Measurements from ENCODE around the gene LMBR1. TPM values are rescaled to one million over a fixed set of nuclear protein-coding genes. Genes with fewer than 3 reads are reported as not detected.

Gene LMBR1
- total and polyA plus RNA-seq, 2 experiments from 2014 or later, result 21.8 to 26.7 TPM

DNA sequence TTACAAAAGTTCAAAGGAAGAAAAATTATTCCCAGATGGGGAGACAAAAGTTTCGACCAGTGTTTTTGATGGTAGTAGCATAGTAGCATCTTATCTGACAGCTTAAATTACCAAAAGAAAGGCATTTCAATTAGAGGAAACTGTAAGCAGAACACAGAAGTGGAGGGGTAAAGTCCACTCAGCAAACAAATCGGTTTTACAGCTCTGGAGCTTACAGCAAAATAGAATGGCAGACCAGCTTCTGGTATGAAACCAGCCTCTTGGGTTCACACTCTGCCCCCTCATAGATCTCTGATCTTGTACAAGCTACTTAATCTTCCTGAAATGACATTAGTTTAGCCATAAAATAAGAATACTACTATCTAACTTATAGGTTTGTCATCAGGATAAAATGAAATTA is 133.8 kb downstream of the LMBR1 start:
- no peaks in the 10 kb centered on the region for H3K36me3 ChIP-seq (ENCODE audit: low read depth)
- no peak overlapping the region for H3K4me2 ChIP-seq (ENCODE audit: unreplicated experiment)
- H3K79me2 ChIP-seq (ENCODE audit: insufficient read depth), result no peaks in the 10 kb centered on the region
- H3K9ac ChIP-seq, result no peak overlapping the region
- H3K9me2 ChIP-seq (ENCODE audit: insufficient read depth), result no peaks in the 10 kb centered on the region
- H3K27me3 ChIP-seq (replicated peaks; ENCODE audit: insufficient read depth), result no peaks in the 10 kb centered on the region
- no peaks in the 10 kb centered on the region for H3K4me1 ChIP-seq (ENCODE audit: insufficient read depth)
- H3K4me3 ChIP-seq, result no peak overlapping the region
- no peak overlapping the region for H3K27ac ChIP-seq
- no peaks in the 10 kb centered on the region for H4K20me1 ChIP-seq (ENCODE audit: insufficient read depth)
- no peak for DNase-seq
- no peak overlapping the region for H2AFZ ChIP-seq
- in situ Hi-C loops (cut with MboI), result no loop called here
- no peaks in the 10 kb centered on the region for H3K9me3 ChIP-seq (ENCODE audit: low read depth)
- no peak for TF ChIP-seq EZH2 (IDR thresholded peaks at IDR 0.05; ENCODE audit: insufficient read depth, poor library complexity, severe bottlenecking)
- no peak for TF ChIP-seq EZH2phosphoT487 (IDR thresholded peaks at IDR 0.05; ENCODE audit: insufficient read depth, low read depth)
- H3F3A ChIP-seq (ENCODE audit: insufficient read depth), result no peaks in the 10 kb centered on the region
- 71 to 73% methylated on average over 2 of the region's 2 CpGs for WGBS, 2 experiments (ENCODE audit: low coverage in 1 of 2, low lambda C conversion rate in 2 of 2, missing lambda C conversion rate in 2 of 2)

DNA sequence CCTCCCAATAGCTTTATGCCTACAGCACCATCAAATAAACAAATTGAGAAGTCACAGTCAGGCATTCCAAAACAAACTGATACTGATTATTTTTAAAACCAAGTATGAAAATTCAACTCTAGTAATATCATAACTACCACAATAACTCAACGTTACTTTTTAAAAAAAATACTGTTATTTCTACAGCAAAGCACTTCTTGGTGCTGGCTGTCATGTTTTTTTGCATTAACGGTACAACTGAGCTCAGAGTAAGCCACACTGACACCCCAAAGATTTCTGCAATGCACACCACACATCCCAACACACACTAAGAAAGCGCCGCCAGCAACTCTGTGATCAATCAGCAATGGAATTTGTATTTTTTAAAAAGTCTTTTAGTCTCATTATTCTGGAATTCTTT is 138.8 kb downstream of the LMBR1 start:
- no peak overlapping the region for H3K4me3 ChIP-seq
- peaks cover 4% of the 10 kb centered on the region; the same call in 1 of the 2 replicates for H3K4me1 ChIP-seq (ENCODE audit: insufficient read depth)
- no peak overlapping the region for H3K9ac ChIP-seq
- no peak overlapping the region for H2AFZ ChIP-seq
- WGBS, 2 experiments (ENCODE audit: low coverage in 1 of 2, low lambda C conversion rate in 2 of 2, missing lambda C conversion rate in 2 of 2), result 66 to 69% methylated on average over 4 of the region's 4 CpGs
- no peak overlapping the region for H3K27ac ChIP-seq
- no peaks in the 10 kb centered on the region for H3K36me3 ChIP-seq (ENCODE audit: low read depth)
- TF ChIP-seq EZH2 (IDR thresholded peaks at IDR 0.05; ENCODE audit: insufficient read depth, poor library complexity, severe bottlenecking), result no peak
- TF ChIP-seq EZH2phosphoT487 (IDR thresholded peaks at IDR 0.05; ENCODE audit: insufficient read depth, low read depth), result no peak
- H3K9me2 ChIP-seq (ENCODE audit: insufficient read depth), result no peaks in the 10 kb centered on the region
- no peak for DNase-seq
- no peaks in the 10 kb centered on the region for H3K9me3 ChIP-seq (ENCODE audit: low read depth)
- in situ Hi-C loops (cut with MboI), result no loop called here
- H3K27me3 ChIP-seq (replicated peaks; ENCODE audit: insufficient read depth), result no peaks in the 10 kb centered on the region
- no peaks in the 10 kb centered on the region for H3F3A ChIP-seq (ENCODE audit: insufficient read depth)
- H3K4me2 ChIP-seq (ENCODE audit: unreplicated experiment), result no peak overlapping the region
- no peaks in the 10 kb centered on the region for H4K20me1 ChIP-seq (ENCODE audit: insufficient read depth)
- H3K79me2 ChIP-seq (ENCODE audit: insufficient read depth), result no peaks in the 10 kb centered on the region

GRCh38 chr7:156753630-156754029 is 139.4 kb downstream of the LMBR1 start:
- in situ Hi-C loops (cut with MboI), result no loop called here
- DNase-seq, result no peak
- Histone ChIP-seq H3K79me2 (ENCODE audit: insufficient read depth) (no peaks in the 10 kb centered on the region), H3K27ac (no peak overlapping the region), H2AFZ (no peak overlapping the region), H3K4me1 (ENCODE audit: insufficient read depth) (peaks cover 4% of the 10 kb centered on the region; the same call in 1 of the 2 replicates), H3K4me2 (ENCODE audit: unreplicated experiment) (no peak overlapping the region), H3K4me3 (no peak overlapping the region), H3K36me3 (ENCODE audit: low read depth) (no peaks in the 10 kb centered on the region), H3F3A (ENCODE audit: insufficient read depth) (no peaks in the 10 kb centered on the region), H3K27me3 (replicated peaks; ENCODE audit: insufficient read depth) (no peaks in the 10 kb centered on the region), H3K9me2 (ENCODE audit: insufficient read depth) (no peaks in the 10 kb centered on the region), H4K20me1 (ENCODE audit: insufficient read depth) (no peaks in the 10 kb centered on the region), H3K9me3 (ENCODE audit: low read depth) (no peaks in the 10 kb centered on the region), H3K9ac (no peak overlapping the region)
- WGBS, 2 experiments (ENCODE audit: low coverage in 1 of 2, low lambda C conversion rate in 2 of 2, missing lambda C conversion rate in 2 of 2), result 81 to 84% methylated on average over 7 of the region's 7 CpGs
- TF ChIP-seq EZH2 (IDR thresholded peaks at IDR 0.05; ENCODE audit: insufficient read depth, poor library complexity, severe bottlenecking), result no peak
- TF ChIP-seq EZH2phosphoT487 (IDR thresholded peaks at IDR 0.05; ENCODE audit: insufficient read depth, low read depth), result no peak

- Histone ChIP-seq H3K4me2 (ENCODE audit: unreplicated experiment) (no peak overlapping the region), H3K9me2 (ENCODE audit: insufficient read depth) (no peaks in the 10 kb centered on the region), H3K9ac (no peak overlapping the region), H3K79me2 (ENCODE audit: insufficient read depth) (no peaks in the 10 kb centered on the region), H3K4me3 (no peak overlapping the region), H2AFZ (no peak overlapping the region), H3K36me3 (ENCODE audit: low read depth) (no peaks in the 10 kb centered on the region), H4K20me1 (ENCODE audit: insufficient read depth) (no peaks in the 10 kb centered on the region), H3K27ac (no peak overlapping the region), H3K4me1 (ENCODE audit: insufficient read depth) (peaks cover 4% of the 10 kb centered on the region; the same call in 1 of the 2 replicates), H3F3A (ENCODE audit: insufficient read depth) (no peaks in the 10 kb centered on the region), H3K9me3 (ENCODE audit: low read depth) (no peaks in the 10 kb centered on the region), H3K27me3 (replicated peaks; ENCODE audit: insufficient read depth) (no peaks in the 10 kb centered on the region)
- no peak for TF ChIP-seq EZH2 (IDR thresholded peaks at IDR 0.05; ENCODE audit: insufficient read depth, poor library complexity, severe bottlenecking)
- no peak for TF ChIP-seq EZH2phosphoT487 (IDR thresholded peaks at IDR 0.05; ENCODE audit: insufficient read depth, low read depth)
- DNase-seq, result no peak
- 78 to 84% methylated on average over 4 of the region's 4 CpGs for WGBS, 2 experiments (ENCODE audit: low coverage in 1 of 2, low lambda C conversion rate in 2 of 2, missing lambda C conversion rate in 2 of 2)
- in situ Hi-C loops (cut with MboI), result no loop called here
These were observed 139.8 kb downstream of the LMBR1 start for GRCh38 chr7:156753229-156753560.

All from GM23248 (cell line).